RWPE2 (cell line): ENCODE data around the gene OTOP3.

Source experiments
- ATAC-seq: fragments of 200-7000 bp; cut with Tn5 transposase; 3 replicates; pipeline ENCODE4 v1.9.1; 2021; ENCODE audit warnings: low read depth
- DNase-seq: peaks from one replicate; pipeline ENCODE4 v3.0.0-alpha.2; 2020; ENCODE audit warnings: low spot score
- H3K27ac ChIP-seq: fragments of 450-650 bp; 2 replicates; pipeline ENCODE4 v1.5.1; 2017; ENCODE audit warnings: mild to moderate bottlenecking; ENCODE audit not compliant: poor library complexity, severe bottlenecking
- H3K27me3 ChIP-seq: fragments of 250-450 bp; sonication (Bioruptor Pico); 2 replicates; pipeline ENCODE4 v1.5.1; 2021; ENCODE audit warnings: mild to moderate bottlenecking, moderate library complexity; ENCODE audit not compliant: insufficient read depth, poor library complexity, severe bottlenecking
- H3K36me3 ChIP-seq: fragments of 250-450 bp; sonication (Bioruptor Pico); 2 replicates; pipeline ENCODE4 v1.5.1; 2020; ENCODE audit warnings: low read depth, mild to moderate bottlenecking, moderate library complexity
- H3K4me1 ChIP-seq: fragments of 250-450 bp; sonication (Bioruptor Pico); 2 replicates; pipeline ENCODE4 v1.5.1; 2021; ENCODE audit warnings: mild to moderate bottlenecking, moderate library complexity; ENCODE audit not compliant: insufficient read depth, poor library complexity, severe bottlenecking
- H3K4me3 ChIP-seq: fragments of 250-450 bp; sonication (Bioruptor Pico); 2 replicates; pipeline ENCODE4 v1.5.1; 2021; ENCODE audit warnings: mild to moderate bottlenecking, moderate library complexity; ENCODE audit not compliant: severe bottlenecking
- H3K9me3 ChIP-seq: fragments of 250-450 bp; sonication (Bioruptor Pico); 2 replicates; pipeline ENCODE4 v1.5.1; 2021; ENCODE audit warnings: mild to moderate bottlenecking, moderate library complexity; ENCODE audit not compliant: severe bottlenecking
- CTCF ChIP-seq: fragments of 450-650 bp; IDR thresholded peaks from one replicate; pipeline ENCODE4 v1.5.1; 2017; ENCODE audit warnings: mild to moderate bottlenecking, moderate library complexity; ENCODE audit not compliant: poor library complexity, severe bottlenecking

OTOP3 gene

GRCh38 chr17:74960570-74961342, 25.1 kb downstream of the OTOP3 start:
- Histone ChIP-seq H3K27ac (no peak overlapping the region), H3K27me3 (no peaks in the 10 kb centered on the region), H3K9me3 (no peaks in the 10 kb centered on the region), H3K4me3 (no peak overlapping the region), H3K4me1 (peaks cover 4% of the 10 kb centered on the region), H3K36me3 (no peaks in the 10 kb centered on the region)
- ATAC-seq (peak; percentile 62), DNase-seq (no peak)
- TF ChIP-seq CTCF: peak; percentile 20

GRCh38 chr17:74961657-74962350, 26.1 kb downstream of the OTOP3 start:
- H3K27me3 ChIP-seq: no peaks in the 10 kb centered on the region
- H3K27ac ChIP-seq: no peak overlapping the region
- H3K36me3 ChIP-seq: no peaks in the 10 kb centered on the region
- ATAC-seq (peak; percentile 72), DNase-seq (no peak)
- TF ChIP-seq CTCF: peak; percentile 81
- peaks cover 4% of the 10 kb centered on the region for H3K4me1 ChIP-seq
- H3K4me3 ChIP-seq: no peak overlapping the region
- H3K9me3 ChIP-seq: no peaks in the 10 kb centered on the region

GRCh38 chr17:74962622-74963394, 27.1 kb downstream of the OTOP3 start:
- no peak for DNase-seq
- no peak for ATAC-seq
- H3K9me3 ChIP-seq: no peaks in the 10 kb centered on the region
- no peak overlapping the region for H3K4me3 ChIP-seq
- H3K27me3 ChIP-seq: no peaks in the 10 kb centered on the region
- H3K4me1 ChIP-seq: peaks cover 4% of the 10 kb centered on the region
- no peak for TF ChIP-seq CTCF
- H3K36me3 ChIP-seq: no peaks in the 10 kb centered on the region
- H3K27ac ChIP-seq: no peak overlapping the region

GRCh38 chr17:74963656-74964055, 28.0 kb downstream of the OTOP3 start:
- peaks cover 4% of the 10 kb centered on the region for H3K4me1 ChIP-seq
- TF ChIP-seq CTCF: no peak
- ATAC-seq: no peak
- no peaks in the 10 kb centered on the region for H3K27me3 ChIP-seq
- no peak overlapping the region for H3K27ac ChIP-seq
- no peak overlapping the region for H3K4me3 ChIP-seq
- no peak for DNase-seq
- no peaks in the 10 kb centered on the region for H3K9me3 ChIP-seq
- no peaks in the 10 kb centered on the region for H3K36me3 ChIP-seq
